Coronary artery (tissue), 2 donors: Measurements from ENCODE around the gene PTPRD.

ENCODE experiments used
- DNase-seq: peaks from one replicate; pipeline ENCODE4 v3.0.0-alpha.2; 2017; ENCODE audit warnings: low spot score
- H3K27ac ChIP-seq, 2 donors: fragments of 200-600 bp; sonication (generic); one replicate each; pipeline ENCODE4 v1.5.1; 2016 to 2019
- H3K4me3 ChIP-seq: fragments of 200-600 bp; sonication (generic); 2 replicates; pipeline ENCODE4 v1.5.1; 2016; ENCODE audit warnings: mild to moderate bottlenecking, moderate library complexity
- CTCF ChIP-seq: fragments of 200-600 bp; sonication (generic); IDR thresholded peaks from one replicate; pipeline ENCODE4 v1.5.1; 2019; ENCODE audit warnings: antibody characterized with exemption

Gene PTPRD

GRCh38 chr9:8757881-8758280 is 1854.9 kb downstream of the PTPRD start:
- H3K4me3 ChIP-seq, result no peak overlapping the region
- H3K27ac ChIP-seq, result no peak overlapping the region
- DNase-seq, result no peak
- TF ChIP-seq CTCF, result no peak

GRCh38 chr9:8754751-8755150 is 1858.1 kb downstream of the PTPRD start:
- no peak overlapping the region for H3K4me3 ChIP-seq

GRCh38 chr9:8751406-8751930 is 1861.3 kb downstream of the PTPRD start:
- H3K27ac ChIP-seq, result no peak overlapping the region
- no peak for DNase-seq
- no peak for TF ChIP-seq CTCF
- H3K4me3 ChIP-seq, result no peak overlapping the region

More at GRCh38 chr9:8754751-8755150, 1858.1 kb downstream of the PTPRD start:
- DNase-seq, result no peak
- no peak overlapping the region for H3K27ac ChIP-seq
- no peak for TF ChIP-seq CTCF

- no peak overlapping the region for H3K4me3 ChIP-seq
- peak overlapping the region in 1 of 2 donors; percentile 16 for H3K27ac ChIP-seq
- DNase-seq, result no peak
- TF ChIP-seq CTCF, result no peak
Measured at GRCh38 chr9:8750639-8751051, 1862.2 kb downstream of the PTPRD start.

GRCh38 chr9:8745347-8745746 is 1867.5 kb downstream of the PTPRD start:
- no peak overlapping the region for H3K4me3 ChIP-seq
- H3K27ac ChIP-seq, result no peak overlapping the region
- DNase-seq, result no peak
- no peak for TF ChIP-seq CTCF

- H3K4me3 ChIP-seq, result no peak overlapping the region
- no peak overlapping the region for H3K27ac ChIP-seq
- no peak for TF ChIP-seq CTCF
- no peak for DNase-seq
Measured at GRCh38 chr9:8738945-8739344, 1873.9 kb downstream of the PTPRD start.

GRCh38 chr9:8736805-8737204 is 1876.0 kb downstream of the PTPRD start:
- Histone ChIP-seq H3K4me3 (no peak overlapping the region), H3K27ac (no peak overlapping the region)
- no peak for TF ChIP-seq CTCF
- no peak for DNase-seq
